IMR-90 (cell line): Measurements from ENCODE around the gene BBS5. TPM values are rescaled to one million over a fixed set of nuclear protein-coding genes. Genes with fewer than 3 reads are reported as not detected.

Experiments
- ATAC-seq: fragments of 200-7000 bp; cut with Tn5 transposase; 2 replicates; pipeline ENCODE4 v1.9.1; 2020; ENCODE audit warnings: low read depth, mild to moderate bottlenecking, moderate library complexity
- BruUV-seq: library from RNA; stranded (reverse); fragments of 400-500 nt; replicated peaks from 2 replicates; lab custom pipeline; 2021; lab: Mats Ljungman, UMichigan
- CTCF ChIA-PET: fragments of 300-600 bp; formaldehyde crosslinking; extraction: SDS; loops from one replicate; lab custom pipeline; 2021; ENCODE audit warnings: antibody characterized with exemption; lab: Yijun Ruan, JAX
- POLR2A ChIA-PET: fragments of 300-600 bp; sonication (Branson Sonifier 250); formaldehyde crosslinking; loops from one replicate; lab custom pipeline; 2022; ENCODE audit warnings: antibody characterized with exemption; ENCODE audit not compliant: unreplicated experiment; lab: Charles Lee
- DNase-seq: peaks from one replicate; pipeline ENCODE4 v3.0.0; 2013
- H2AFZ ChIP-seq: replicated peaks from 2 replicates; pipeline ENCODE3; 2013; ENCODE audit warnings: low read length, mild to moderate bottlenecking; ENCODE audit not compliant: poor library complexity
- H2AK5ac ChIP-seq: 2 replicates; pipeline ENCODE4 v1.6.1; 2013; ENCODE audit warnings: low read depth, low read length, inconsistent platforms
- H2AK9ac ChIP-seq: replicated peaks from 2 replicates; pipeline ENCODE3; 2013; ENCODE audit warnings: mild to moderate bottlenecking, low read depth, low read length, moderate library complexity; ENCODE audit not compliant: poor library complexity
- H2BK120ac ChIP-seq: 2 replicates; pipeline ENCODE4 v1.6.1; 2013; ENCODE audit warnings: low read depth, low read length, inconsistent platforms
- H2BK15ac ChIP-seq: 3 replicates; pipeline ENCODE4 v1.6.1; 2013; ENCODE audit warnings: low read depth, low read length, inconsistent platforms
- H2BK20ac ChIP-seq: 2 replicates; pipeline ENCODE4 v1.6.1; 2013; ENCODE audit warnings: low read depth, mild to moderate bottlenecking, inconsistent platforms, low read length, moderate library complexity
- H2BK5ac ChIP-seq: 2 replicates; pipeline ENCODE4 v1.6.1; 2013; ENCODE audit warnings: mild to moderate bottlenecking, low read depth, low read length, inconsistent platforms; ENCODE audit not compliant: poor library complexity, severe bottlenecking
- H3K14ac ChIP-seq: replicated peaks from 2 replicates; pipeline ENCODE4 v1.6.1; 2013; ENCODE audit warnings: low read depth, low read length, inconsistent platforms
- H3K18ac ChIP-seq: 2 replicates; pipeline ENCODE4 v1.6.1; 2013; ENCODE audit warnings: low read depth, low read length, control low read depth
- H3K23ac ChIP-seq: 2 replicates; pipeline ENCODE4 v1.6.1; 2013; ENCODE audit warnings: low read depth, low read length, inconsistent platforms
- H3K27ac ChIP-seq: 2 replicates; pipeline ENCODE4 v1.5.1; 2013; ENCODE audit warnings: mild to moderate bottlenecking, control low read depth, low read length; ENCODE audit not compliant: insufficient read depth
- H3K27me3 ChIP-seq: 2 replicates; pipeline ENCODE4 v1.6.1; 2013; ENCODE audit warnings: low read length; ENCODE audit not compliant: control insufficient read depth, insufficient read depth
- H3K36me3 ChIP-seq: 2 replicates; pipeline ENCODE4 v1.6.1; 2013; ENCODE audit warnings: low read length, mixed read lengths; ENCODE audit not compliant: control insufficient read depth, insufficient read depth
- H3K4ac ChIP-seq: 2 replicates; pipeline ENCODE4 v1.6.1; 2013; ENCODE audit warnings: low read depth, low read length, inconsistent platforms
- H3K4me1 ChIP-seq: 2 replicates; pipeline ENCODE4 v1.6.1; 2013; ENCODE audit warnings: low read length, mixed read lengths; ENCODE audit not compliant: control insufficient read depth, insufficient read depth
- H3K4me2 ChIP-seq: 2 replicates; pipeline ENCODE4 v1.6.1; 2013; ENCODE audit warnings: low read depth, mild to moderate bottlenecking, control low read depth, low read length, moderate library complexity
- H3K4me3 ChIP-seq: 2 replicates; pipeline ENCODE4 v1.5.1; 2013; ENCODE audit warnings: low read depth, mild to moderate bottlenecking, control low read depth, low read length, moderate library complexity; ENCODE audit not compliant: insufficient read depth
- H3K56ac ChIP-seq: 2 replicates; pipeline ENCODE4 v1.6.1; 2013; ENCODE audit warnings: low read length, inconsistent platforms; ENCODE audit not compliant: insufficient read depth; ENCODE audit errors: extremely low read depth
- H3K79me1 ChIP-seq, 2 experiments: 2 replicates each; pipeline ENCODE4 v1.6.1; 2013; ENCODE audit warnings: low read length in 2 of 2, inconsistent platforms in 1 of 2, low read depth in 1 of 2
- H3K9ac ChIP-seq: 2 replicates; pipeline ENCODE4 v1.6.1; 2013; ENCODE audit warnings: low read depth, low read length, control low read depth
- H3K9me1 ChIP-seq: 2 replicates; pipeline ENCODE4 v1.6.1; 2013; ENCODE audit warnings: low read length, inconsistent platforms; ENCODE audit not compliant: insufficient read depth
- H3K9me3 ChIP-seq: 2 replicates; pipeline ENCODE4 v1.6.1; 2013; ENCODE audit warnings: low read length; ENCODE audit not compliant: control insufficient read depth, insufficient read depth
- H4K20me1 ChIP-seq: 2 replicates; pipeline ENCODE4 v1.6.1; 2013; ENCODE audit warnings: low read length, inconsistent platforms; ENCODE audit not compliant: insufficient read depth
- H4K5ac ChIP-seq: 2 replicates; pipeline ENCODE4 v1.6.1; 2013; ENCODE audit warnings: mild to moderate bottlenecking, low read depth, low read length, control low read depth
- H4K8ac ChIP-seq, 2 experiments: 2 replicates each; pipeline ENCODE4 v1.6.1; 2013; ENCODE audit warnings: low read depth in 2 of 2, low read length in 2 of 2, control low read depth in 1 of 2, inconsistent platforms in 1 of 2
- H4K91ac ChIP-seq: 2 replicates; pipeline ENCODE4 v1.6.1; 2013; ENCODE audit warnings: low read depth, low read length, inconsistent platforms; ENCODE audit not compliant: insufficient read depth
- BHLHE40 ChIP-seq: fragments of 150-350 bp; IDR thresholded peaks from 2 replicates; pipeline ENCODE4 v1.6.1; 2016; ENCODE audit warnings: mild to moderate bottlenecking, low read depth, low read length
- CEBPB ChIP-seq: IDR thresholded peaks from 2 replicates; pipeline ENCODE4 v1.6.1; 2012; ENCODE audit warnings: low read depth, low read length, improper control_type of control experiment
- CHD1 ChIP-seq: IDR thresholded peaks from 2 replicates; pipeline ENCODE4 v1.6.1; 2012; ENCODE audit warnings: low read depth, low read length, improper control_type of control experiment
- ELK1 ChIP-seq: fragments of 150-350 bp; IDR thresholded peaks from 2 replicates; pipeline ENCODE4 v1.6.1; 2016; ENCODE audit warnings: low read depth, mild to moderate bottlenecking, low read length, moderate library complexity, borderline replicate concordance
- FOS ChIP-seq: fragments of 150-350 bp; IDR thresholded peaks from 2 replicates; pipeline ENCODE4 v1.6.1; 2016; ENCODE audit warnings: low read depth, low read length
- MAFK ChIP-seq: IDR thresholded peaks from 2 replicates; pipeline ENCODE4 v1.6.1; 2012; ENCODE audit warnings: low read depth, low read length, improper control_type of control experiment
- MAZ ChIP-seq: IDR thresholded peaks from 2 replicates; pipeline ENCODE4 v1.6.1; 2012; ENCODE audit warnings: low read depth, mild to moderate bottlenecking, low read length, improper control_type of control experiment, moderate library complexity, borderline replicate concordance
- MXI1 ChIP-seq: IDR thresholded peaks from 2 replicates; pipeline ENCODE4 v1.6.1; 2012; ENCODE audit warnings: low read depth, mild to moderate bottlenecking, low read length, moderate library complexity, borderline replicate concordance
- RCOR1 ChIP-seq: IDR thresholded peaks from 2 replicates; pipeline ENCODE4 v1.6.1; 2012; ENCODE audit warnings: mild to moderate bottlenecking, low read length, improper control_type of control experiment; ENCODE audit not compliant: insufficient replicate concordance
- SMC3 ChIP-seq: fragments of 150-350 bp; IDR thresholded peaks from 2 replicates; pipeline ENCODE4 v1.6.1; 2016; ENCODE audit warnings: low read depth, mild to moderate bottlenecking, antibody characterized with exemption, low read length, moderate library complexity
- USF2 ChIP-seq: fragments of 150-350 bp; IDR thresholded peaks from 2 replicates; pipeline ENCODE4 v1.6.1; 2017; ENCODE audit warnings: mild to moderate bottlenecking, antibody characterized with exemption, low read length, low read depth
- WGBS, 2 experiments: methylation state at CpG; one replicate each; pipeline versions ENCODE4 v1.1.5 to v1.1.7; 2013; ENCODE audit warnings: missing lambda C conversion rate in 2 of 2; ENCODE audit not compliant: insufficient read length in 1 of 2; ENCODE audit errors: extremely low coverage in 2 of 2; 5-methylcytosine and 5-hydroxymethylcytosine counted together
- dilution Hi-C: fragments of 300-500 bp; cut with HindIII; formaldehyde crosslinking; loops from one replicate; pipeline ENCODE4 v1.14.3; 2018; ENCODE audit warnings: low sequenced_read_pairs; ENCODE audit not compliant: unreplicated experiment
- in situ Hi-C: fragments of 300-500 bp; cut with MboI; formaldehyde crosslinking; loops from 3 replicates; pipeline ENCODE4 v1.14.3; 2019; ENCODE audit warnings: low sequenced_read_pairs, inconsistent platforms, mixed read lengths
- intact Hi-C: fragments of 100-400 bp; cut with micrococcal nuclease; formaldehyde crosslinking; loops from 2 replicates; pipeline ENCODE4 v1.10.0; 2022
- polyA plus RNA-seq, 3 experiments: library from polyadenylated mRNA; depleted of rRNA; stranded (reverse); fragments of >200 nt; gene quantifications; 2 replicates each; pipeline ENCODE4 v1.2.3, GENCODE V29; 2012; ENCODE audit warnings: low replicate concordance in 1 of 3
- total RNA-seq: library from RNA; depleted of rRNA; stranded (reverse); fragments of >200 nt; gene quantifications from 2 replicates; pipeline ENCODE4 v1.2.3, GENCODE V29; 2012

The BBS5 gene
- total and polyA plus RNA-seq, 2 of the 4 experiments (the other 2 are of a cell fraction): 1.4 to 4.1 TPM

GRCh38 chr2:169540146-169540545 is 60.9 kb downstream of the BBS5 start:
- H4K20me1 ChIP-seq: no peaks in the 10 kb centered on the region

More at GRCh38 chr2:169540146-169540545, 60.9 kb downstream of the BBS5 start:
- ATAC-seq: no peak
- Histone ChIP-seq H3K4me1 (no peaks in the 10 kb centered on the region), H3K36me3 (0 out of 2 replicates have a peak, but pooled peaks cover 3% of the 10 kb centered on the region), H4K5ac (no peak overlapping the region), H4K8ac (no peak overlapping the region), H3K9me1 (no peaks in the 10 kb centered on the region), H2AFZ (no peak overlapping the region), H3K4ac (no peak overlapping the region), H2BK20ac (no peak overlapping the region), H3K79me1 (no peaks in the 10 kb centered on the region), H2BK120ac (no peak overlapping the region), H3K14ac (no peak overlapping the region), H3K9me3 (no peaks in the 10 kb centered on the region), H3K18ac (no peak overlapping the region), H2AK9ac (no peak overlapping the region), H3K4me3 (no peak overlapping the region), H3K23ac (no peak overlapping the region), H2BK5ac (no peak overlapping the region), H3K56ac (no peak overlapping the region), H3K27me3 (no peaks in the 10 kb centered on the region), H3K4me2 (no peak overlapping the region), H3K27ac (no peak overlapping the region), H2BK15ac (no peak overlapping the region), H4K91ac (no peak overlapping the region), H2AK5ac (no peak overlapping the region), H3K9ac (no peak overlapping the region)
- TF ChIP-seq USF2 (no peak), CHD1 (no peak), FOS (no peak), RCOR1 (no peak), MAZ (no peak), BHLHE40 (no peak), ELK1 (no peak), CEBPB (no peak), MXI1 (no peak), MAFK (no peak), SMC3 (no peak)
- dilution Hi-C loops (no loop called here), in situ Hi-C loops (no loop called here), intact Hi-C loops (no loop called here)
- no TSS peak for BruUV-seq
- no peak for DNase-seq
- CTCF ChIA-PET: interaction anchor here (1.0 kb wide), 1 partner anchor 13 kb away, joined by 3 read pairs; no protein-coding TSS in a partner anchor
- POLR2A ChIA-PET: no interaction called here
- no CpG with 5 or more reads among the region's 2 CpGs for WGBS, 2 experiments
